CD14-positive monocyte (primary cell): ENCODE measurements around the gene TBPL1. TPM values are rescaled to one million over a fixed set of nuclear protein-coding genes. Genes with fewer than 3 reads are reported as not detected.

Experiments used
- DNase-seq, 3 donors: peaks; one replicate each; pipeline ENCODE4 v3.0.0-alpha.2; 2011 to 2022
- H2AFZ ChIP-seq: 2 replicates; pipeline ENCODE4 v1.6.0; 2012; ENCODE audit warnings: mild to moderate bottlenecking, low read depth, low read length, inconsistent platforms; ENCODE audit not compliant: insufficient read depth, poor library complexity, severe bottlenecking
- H3K27ac ChIP-seq, 2 donors: 1 replicate in 1 of 2; 2 replicates in 1 of 2; pipeline ENCODE4 v1.5.1; 2012 to 2013; ENCODE audit warnings: low read length in 2 of 2, control low read depth in 1 of 2, inconsistent platforms in 1 of 2, low read depth in 1 of 2, mild to moderate bottlenecking in 1 of 2
- H3K27me3 ChIP-seq, 2 donors: one replicate each; pipeline versions ENCODE4 v1.6.0 to v1.6.1; 2011 to 2013; ENCODE audit warnings: low read length in 2 of 2; ENCODE audit not compliant: control insufficient read depth in 2 of 2, insufficient read depth in 2 of 2
- H3K36me3 ChIP-seq, 2 donors: replicated peaks in 1 of 2; 1 replicate in 1 of 2; 2 replicates in 1 of 2; pipeline versions ENCODE4 v1.5.1 to v1.6.1; 2012 to 2013; ENCODE audit warnings: low read length in 2 of 2, control low read depth in 1 of 2, inconsistent platforms in 1 of 2, mild to moderate bottlenecking in 1 of 2; ENCODE audit not compliant: insufficient read depth in 2 of 2, control insufficient read depth in 1 of 2
- H3K4me1 ChIP-seq, 2 donors: 1 replicate in 1 of 2; 2 replicates in 1 of 2; pipeline versions ENCODE4 v1.5.1 to v1.6.1; 2012 to 2013; ENCODE audit warnings: low read length in 2 of 2, control low read depth in 1 of 2, inconsistent platforms in 1 of 2, mild to moderate bottlenecking in 1 of 2, moderate library complexity in 1 of 2; ENCODE audit not compliant: insufficient read depth in 2 of 2, control insufficient read depth in 1 of 2
- H3K4me2 ChIP-seq: replicated peaks from 2 replicates; pipeline ENCODE3; 2012; ENCODE audit warnings: low read length, moderate library complexity, mild to moderate bottlenecking; ENCODE audit not compliant: poor library complexity, severe bottlenecking; ENCODE audit errors: extremely low read depth
- H3K4me3 ChIP-seq, 3 experiments: fragments of 200-600 bp in 1 of 3; sonication (generic) in 1 of 3; replicated peaks in 1 of 3; 1 replicate in 2 of 3; 2 replicates in 1 of 3; pipeline ENCODE4 v1.5.1; 2011 to 2013; ENCODE audit warnings: low read length in 3 of 3, mild to moderate bottlenecking in 3 of 3, control low read depth in 2 of 3, low read depth in 2 of 3, inconsistent platforms in 1 of 3, moderate library complexity in 1 of 3
- H3K79me2 ChIP-seq: 2 replicates; pipeline ENCODE4 v1.6.0; 2012; ENCODE audit warnings: mild to moderate bottlenecking, control low read depth, inconsistent platforms, low read length, moderate library complexity; ENCODE audit not compliant: insufficient read depth
- H3K9ac ChIP-seq: 2 replicates; pipeline ENCODE4 v1.6.0; 2017; ENCODE audit warnings: low read length, mild to moderate bottlenecking; ENCODE audit not compliant: insufficient read depth, poor library complexity, severe bottlenecking
- H3K9me3 ChIP-seq, 2 donors: replicated peaks in 1 of 2; 1 replicate in 1 of 2; 2 replicates in 1 of 2; pipeline versions ENCODE4 v1.5.1 to v1.6.1; 2012 to 2013; ENCODE audit warnings: low read length in 2 of 2, control low read depth in 1 of 2; ENCODE audit not compliant: control insufficient read depth in 1 of 2, insufficient read depth in 1 of 2
- H4K20me1 ChIP-seq: 2 replicates; pipeline ENCODE4 v1.6.0; 2012; ENCODE audit warnings: mild to moderate bottlenecking, low read length, control low read depth, moderate library complexity; ENCODE audit not compliant: insufficient read depth
- H3K27ac Mint-ChIP-seq, 7 donors: one replicate each; pipeline ENCODE4 v1.8.0; 2020; ENCODE audit warnings: mild to moderate bottlenecking in 7 of 7, mixed read lengths in 7 of 7, moderate library complexity in 6 of 7, inconsistent platforms in 2 of 7
- H3K27me3 Mint-ChIP-seq, 3 donors: one replicate each; pipeline ENCODE4 v1.8.0; 2021 to 2022; ENCODE audit warnings: low read depth in 3 of 3, mild to moderate bottlenecking in 3 of 3, mixed read lengths in 3 of 3, moderate library complexity in 3 of 3, inconsistent platforms in 1 of 3
- H3K36me3 Mint-ChIP-seq, 2 donors: one replicate each; pipeline ENCODE4 v1.8.0; 2020; ENCODE audit warnings: mixed read lengths in 2 of 2, inconsistent platforms in 1 of 2, mild to moderate bottlenecking in 1 of 2
- H3K4me1 Mint-ChIP-seq: one replicate; pipeline ENCODE4 v1.8.0; 2020; ENCODE audit warnings: mild to moderate bottlenecking, mixed read lengths
- H3K4me3 Mint-ChIP-seq, 2 donors: one replicate each; pipeline ENCODE4 v1.8.0; 2020; ENCODE audit warnings: mild to moderate bottlenecking in 2 of 2, mixed read lengths in 2 of 2, moderate library complexity in 1 of 2
- H3K9me3 Mint-ChIP-seq, 7 donors: one replicate each; pipeline ENCODE4 v1.8.0; 2020 to 2022; ENCODE audit warnings: mixed read lengths in 7 of 7, mild to moderate bottlenecking in 6 of 7, moderate library complexity in 6 of 7, inconsistent platforms in 2 of 7
- CTCF ChIP-seq: fragments of 200-600 bp; IDR thresholded peaks from one replicate; pipeline ENCODE4 v1.8.0; 2022; ENCODE audit warnings: antibody characterized with exemption, mild to moderate bottlenecking
- WGBS: methylation state at CpG from one replicate; pipeline ENCODE4 v1.1.5; 2013; ENCODE audit warnings: missing lambda C conversion rate; ENCODE audit not compliant: insufficient coverage; 5-methylcytosine and 5-hydroxymethylcytosine counted together
- intact Hi-C, 2 donors: fragments of 100-400 bp; cut with micrococcal nuclease; formaldehyde crosslinking; loops; one replicate each; pipeline versions ENCODE4 v1.15.0 to v1.15.1; 2023
- polyA plus RNA-seq, 3 donors: library from polyadenylated mRNA; depleted of rRNA in 1 of 3; unstranded in 2 of 3; stranded (reverse) in 1 of 3; fragments of 300-500 nt in 2 of 3; fragments of >200 nt in 1 of 3; fragmentation: Illumina TruSeq in 2 of 3; gene quantifications; 1 replicate in 2 of 3; 2 replicates in 1 of 3; pipeline ENCODE4 v1.2.3, GENCODE V29; 2012 to 2021
- small RNA-seq: library from RNA; depleted of rRNA; stranded (forward); fragments of <200 nt; gene quantifications from one replicate; pipeline ENCODE3, GENCODE V24; 2012; ENCODE audit warnings: low read depth; ENCODE audit not compliant: insufficient read length

The TBPL1 gene
- polyA plus RNA-seq, 3 donors, result 22.0 to 35.6 (median 35.5) TPM

- peaks cover 32 to 40% of the 10 kb centered on the region in 2 donors for H3K4me1 ChIP-seq
- Mint-ChIP-seq H3K27ac (no peak overlapping the region), H3K4me3 (no peak overlapping the region), H3K27me3 (no peaks in the 10 kb centered on the region), H3K4me1 (peaks cover 39% of the 10 kb centered on the region), H3K36me3 (peaks cover 3 to 5% of the 10 kb centered on the region in 2 donors), H3K9me3 (peaks cover 6 to 15% (median 9%) of the 10 kb centered on the region in 7 donors)
- no peaks in the 10 kb centered on the region for H3K36me3 ChIP-seq
- H3K79me2 ChIP-seq, result no peaks in the 10 kb centered on the region
- H2AFZ ChIP-seq, result no peak overlapping the region
- intact Hi-C loops, result no loop called here
- no peak overlapping the region for H3K9ac ChIP-seq
- H3K27ac ChIP-seq, result no peak overlapping the region
- DNase-seq, result no peak
- no peak overlapping the region for H3K4me3 ChIP-seq
- WGBS, result no CpG with 5 or more reads among the region's 1 CpG
- peaks cover 0 to 11% of the 10 kb centered on the region in 2 donors for H3K9me3 ChIP-seq
- H3K27me3 ChIP-seq, result no peaks in the 10 kb centered on the region
- no peaks in the 10 kb centered on the region for H4K20me1 ChIP-seq
- TF ChIP-seq CTCF, result no peak
- H3K4me2 ChIP-seq, result no peak overlapping the region
Observed at GRCh38 chr6:134039116-134039515, 86.1 kb downstream of the TBPL1 start.

Small RNAs within 50 kb of the gene (small RNA-seq; reads per million reads assigned to genes)
- gene AL449363.1, result not detected

Other genes with a start within 250 kb of the TBPL1 start
- gene TCF21, start 64.1 kb upstream of the TBPL1 start, polyA plus RNA-seq, result not detected
- gene SLC2A12, start 99.4 kb downstream of the TBPL1 start, polyA plus RNA-seq, result under 1 TPM; 0.08 to 0.42 (median 0.27) TPM